ENCODE measurements around the gene ASPRV1. TPM values are rescaled to one million over a fixed set of nuclear protein-coding genes. Genes with fewer than 3 reads are reported as not detected.
"Not testable (repeated sequence)": the region's sequence is repeated elsewhere in the genome, so short reads cannot be mapped to it uniquely, and the experiment has no call there.

ASPRV1 gene
- total RNA-seq, 2 experiments from 2014 or later: 0.81 to 0.96 TPM

DNA sequence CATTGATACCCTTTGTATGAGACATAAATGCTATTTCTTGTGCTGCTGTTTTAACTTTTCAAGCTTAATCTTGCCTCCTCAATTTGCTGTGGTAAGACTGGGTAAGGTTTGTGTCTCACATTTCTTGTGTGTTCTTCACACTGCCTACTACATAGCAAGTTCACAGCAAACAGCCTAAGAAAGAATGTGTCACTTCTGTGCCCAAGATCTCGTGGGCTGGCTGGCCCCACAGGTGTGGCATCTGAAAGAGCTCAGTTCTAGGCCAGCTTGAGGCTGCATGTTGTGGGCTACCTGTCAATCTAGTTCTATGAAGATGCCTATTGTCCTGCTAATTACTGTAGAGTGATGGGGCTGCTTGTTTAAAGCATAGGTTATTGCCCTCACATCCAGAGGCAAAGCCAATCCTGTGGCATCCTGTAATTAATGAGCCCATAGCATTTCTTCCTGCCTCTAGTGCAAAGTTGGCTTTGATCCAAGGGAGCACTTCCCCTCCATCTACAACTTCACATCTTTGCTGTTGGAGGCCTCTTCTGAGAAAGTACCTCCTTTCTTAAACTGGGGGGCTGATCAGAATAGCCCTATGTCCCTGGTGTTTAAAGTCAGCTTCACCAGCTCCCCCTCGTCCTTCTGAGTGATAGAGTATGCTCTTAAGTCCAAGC is 40.9 kb upstream of the ASPRV1 start:
- ChIA-PET POLR2A (interaction anchor here (0.7 kb wide), 1 partner anchor 412 kb away, joined by 3 read pairs; no protein-coding TSS in a partner anchor), CTCF (interaction anchor here (1.3 kb wide), 1 partner anchor 69 kb away, joined by 4 read pairs; no protein-coding TSS in a partner anchor)
- Mint-ChIP-seq H3K36me3 (ENCODE audit: low read depth) (no peaks in the 10 kb centered on the region), H3K4me1 (ENCODE audit: low read depth) (peaks cover 12% of the 10 kb centered on the region), H3K4me3 (no peak overlapping the region), H3K27ac (no peak overlapping the region), H3K9me3 (no peaks in the 10 kb centered on the region), H3K27me3 (no peaks in the 10 kb centered on the region)
- no peak overlapping the region for H3K27ac ChIP-seq (ENCODE audit: low read depth in 1 of 2, low read length in 2 of 2)
- peak in 4 of 14 experiments; percentile 6 to 37 (median 29) for DNase-seq
- H3K36me3 ChIP-seq (ENCODE audit: insufficient read depth, low read length): no peaks in the 10 kb centered on the region
- H3K9me3 ChIP-seq (ENCODE audit: control insufficient read depth in 1 of 2, insufficient read depth in 1 of 2, low read length in 2 of 2): no peaks in the 10 kb centered on the region
- peaks cover 8% of the 10 kb centered on the region for H3K4me1 ChIP-seq (ENCODE audit: insufficient read depth, low read length)
- TF ChIP-seq CTCF (IDR thresholded peaks at IDR 0.05): no peak
- H3K4me3 ChIP-seq (ENCODE audit: low read length): no peak overlapping the region
- no peak for ATAC-seq (ENCODE audit: poor library complexity)
- H3K27me3 ChIP-seq (ENCODE audit: control insufficient read depth in 1 of 2, insufficient read depth in 2 of 2, low read length in 2 of 2): no peaks in the 10 kb centered on the region
- intact Hi-C loops (cut with DNase I, micrococcal nuclease): no loop called here

- H3K9me3 ChIP-seq (ENCODE audit: control insufficient read depth in 1 of 2, insufficient read depth in 1 of 2, low read length in 2 of 2); H3K4me3 Mint-ChIP-seq; H3K27ac ChIP-seq (ENCODE audit: low read depth in 1 of 2, low read length in 2 of 2); H3K9me3 Mint-ChIP-seq; H3K4me3 ChIP-seq (ENCODE audit: low read length); H3K27ac Mint-ChIP-seq; H3K36me3 ChIP-seq (ENCODE audit: insufficient read depth, low read length); CTCF ChIA-PET; H3K27me3 ChIP-seq (ENCODE audit: control insufficient read depth in 1 of 2, insufficient read depth in 2 of 2, low read length in 2 of 2); POLR2A ChIA-PET; H3K4me1 ChIP-seq (ENCODE audit: insufficient read depth, low read length); DNase-seq; H3K27me3 Mint-ChIP-seq; ATAC-seq (ENCODE audit: poor library complexity); intact Hi-C loops (cut with DNase I, micrococcal nuclease): not testable (repeated sequence)
- Mint-ChIP-seq H3K36me3 (ENCODE audit: low read depth) (peaks cover 10% of the 10 kb centered on the region), H3K4me1 (ENCODE audit: low read depth) (peaks cover 12% of the 10 kb centered on the region)
These were observed 39.1 kb upstream of the ASPRV1 start for GRCh38 chr2:70000529-70000928.

DNA sequence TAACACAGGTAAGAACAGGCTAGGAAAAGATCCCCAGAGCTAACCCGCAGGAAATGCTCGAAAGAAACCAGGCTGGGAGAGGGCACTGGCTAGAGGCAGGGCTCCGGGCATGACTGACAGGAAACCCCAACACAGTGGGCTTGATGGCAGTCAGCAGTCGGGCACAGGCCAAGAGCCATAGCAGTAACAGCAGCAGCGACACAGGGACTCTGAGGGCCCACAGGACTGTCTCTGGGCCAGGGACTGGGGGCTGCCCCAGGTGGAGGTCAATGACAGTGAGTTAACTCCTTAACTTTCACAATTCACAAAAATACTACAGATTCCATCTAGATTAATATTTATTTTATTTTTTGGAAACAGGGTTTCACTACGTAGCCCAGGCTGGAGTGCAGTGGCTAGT is 37.3 kb upstream of the ASPRV1 start:
- ATAC-seq (ENCODE audit: poor library complexity): no peak

More for the DNA sequence above, 37.3 kb upstream of the ASPRV1 start:
- no peaks in the 10 kb centered on the region for H3K27me3 Mint-ChIP-seq
- intact Hi-C loops (cut with DNase I, micrococcal nuclease): no loop called here
- DNase-seq: no peak
- H3K4me3 Mint-ChIP-seq: no peak overlapping the region
- Histone ChIP-seq H3K4me3 (ENCODE audit: low read length) (no peak overlapping the region), H3K4me1 (ENCODE audit: insufficient read depth, low read length) (peaks cover 8% of the 10 kb centered on the region), H3K27me3 (ENCODE audit: control insufficient read depth in 1 of 2, insufficient read depth in 2 of 2, low read length in 2 of 2) (no peaks in the 10 kb centered on the region), H3K27ac (ENCODE audit: low read depth in 1 of 2, low read length in 2 of 2) (no peak overlapping the region), H3K9me3 (ENCODE audit: control insufficient read depth in 1 of 2, insufficient read depth in 1 of 2, low read length in 2 of 2) (no peaks in the 10 kb centered on the region), H3K36me3 (ENCODE audit: insufficient read depth, low read length) (peaks cover 17% of the 10 kb centered on the region)
- POLR2A ChIA-PET: no interaction called here
- no peaks in the 10 kb centered on the region for H3K9me3 Mint-ChIP-seq
- CTCF ChIA-PET: interaction anchor here (1.4 kb wide), 1 partner anchor 17 kb away, joined by 5 read pairs; no protein-coding TSS in a partner anchor
- no peak overlapping the region for H3K27ac Mint-ChIP-seq
- H3K4me1 Mint-ChIP-seq (ENCODE audit: low read depth): peaks cover 12% of the 10 kb centered on the region
- no peak for TF ChIP-seq CTCF (IDR thresholded peaks at IDR 0.05)
- H3K36me3 Mint-ChIP-seq (ENCODE audit: low read depth): peaks cover 21% of the 10 kb centered on the region
